HEK293 (cell line): ENCODE measurements around the gene PTPRF.

ENCODE experiments used
- CTCF ChIA-PET: fragments of 350-600 bp; formaldehyde crosslinking; extraction: SDS; loops from one replicate; lab custom pipeline; 2021; ENCODE audit warnings: antibody characterized with exemption; lab: Yijun Ruan, JAX
- POLR2A ChIA-PET: fragments of 300-600 bp; formaldehyde crosslinking; extraction: SDS; loops from one replicate; lab custom pipeline; 2020; ENCODE audit warnings: antibody characterized with exemption, inconsistent platforms; lab: Yijun Ruan, JAX
- H3K27ac ChIP-seq: fragments of 200-500 bp; sonication (Bioruptor generic); 2 replicates; pipeline ENCODE4 v1.5.1; 2014; ENCODE audit warnings: low read depth, low read length, control low read depth, inconsistent platforms; ENCODE audit errors: extremely low read depth
- H3K36me3 ChIP-seq, 2 experiments: fragments of 200-500 bp in 1 of 2; sonication (Bioruptor generic) in 1 of 2; 1 replicate in 1 of 2; 2 replicates in 1 of 2; pipeline ENCODE4 v1.5.1; 2014 to 2017; ENCODE audit warnings: inconsistent platforms in 2 of 2, low read length in 2 of 2; ENCODE audit not compliant: control insufficient read depth in 2 of 2, insufficient read depth in 1 of 2
- H3K4me1 ChIP-seq: fragments of 200-500 bp; sonication (Bioruptor generic); 2 replicates; pipeline ENCODE4 v1.5.1; 2014; ENCODE audit warnings: mild to moderate bottlenecking, low read length, inconsistent platforms; ENCODE audit not compliant: control insufficient read depth, insufficient read depth
- H3K4me3 ChIP-seq: 2 replicates; pipeline ENCODE4 v1.5.1; 2011; ENCODE audit warnings: low read depth, mild to moderate bottlenecking, control low read depth, low read length, moderate library complexity
- H3K9me3 ChIP-seq: fragments of 200-500 bp; sonication (Bioruptor generic); 2 replicates; pipeline ENCODE4 v1.5.1; 2014; ENCODE audit warnings: low read depth, low read length, inconsistent platforms; ENCODE audit not compliant: control insufficient read depth, insufficient read depth
- OSR2 ChIP-seq: fragments of 450-650 bp; formaldehyde crosslinking; IDR thresholded peaks from 2 replicates; pipeline ENCODE4 v1.5.1; 2016; ENCODE audit warnings: missing biosample characterization, missing genetic modification characterization
- ZBTB21 ChIP-seq: fragments of 450-650 bp; formaldehyde crosslinking; IDR thresholded peaks from 2 replicates; pipeline ENCODE4 v1.5.1; 2017; ENCODE audit warnings: missing biosample characterization, missing genetic modification characterization
- ZBTB49 ChIP-seq: fragments of 450-650 bp; formaldehyde crosslinking; IDR thresholded peaks from 2 replicates; pipeline ENCODE4 v1.5.1; 2016; ENCODE audit warnings: missing biosample characterization, missing genetic modification characterization, low read depth
- ZEB2 ChIP-seq: fragments of 450-650 bp; formaldehyde crosslinking; IDR thresholded peaks from 2 replicates; pipeline ENCODE4 v1.5.1; 2016; ENCODE audit warnings: missing biosample characterization, missing genetic modification characterization
- ZNF10 ChIP-seq: fragments of 450-650 bp; formaldehyde crosslinking; IDR thresholded peaks from 2 replicates; pipeline ENCODE4 v1.5.1; 2017; ENCODE audit warnings: missing biosample characterization, missing genetic modification characterization
- ZNF184 ChIP-seq: fragments of 450-650 bp; IDR thresholded peaks from 2 replicates; pipeline ENCODE4 v1.5.1; 2018; ENCODE audit warnings: missing biosample characterization, mild to moderate bottlenecking, missing genetic modification characterization
- ZNF211 ChIP-seq: fragments of 450-650 bp; formaldehyde crosslinking; IDR thresholded peaks from 2 replicates; pipeline ENCODE4 v1.5.1; 2016; ENCODE audit warnings: low read depth, missing biosample characterization, missing genetic modification characterization
- ZNF248 ChIP-seq: fragments of 450-650 bp; formaldehyde crosslinking; IDR thresholded peaks from 2 replicates; pipeline ENCODE4 v1.5.1; 2017; ENCODE audit warnings: missing biosample characterization, missing genetic modification characterization
- ZNF324 ChIP-seq: fragments of 450-650 bp; formaldehyde crosslinking; IDR thresholded peaks from 2 replicates; pipeline ENCODE4 v1.5.1; 2016; ENCODE audit warnings: missing biosample characterization, missing genetic modification characterization
- ZNF426 ChIP-seq: fragments of 450-650 bp; formaldehyde crosslinking; IDR thresholded peaks from 2 replicates; pipeline ENCODE4 v1.5.1; 2017; ENCODE audit warnings: missing biosample characterization, missing genetic modification characterization, mild to moderate bottlenecking, inconsistent platforms, moderate library complexity
- ZNF488 ChIP-seq: fragments of 450-650 bp; formaldehyde crosslinking; IDR thresholded peaks from 2 replicates; pipeline ENCODE4 v1.5.1; 2016; ENCODE audit warnings: missing biosample characterization, missing genetic modification characterization
- ZNF555 ChIP-seq: fragments of 450-650 bp; formaldehyde crosslinking; conservative IDR thresholded peaks from 2 replicates; pipeline ENCODE4 v1.5.1; 2017; ENCODE audit warnings: missing biosample characterization, mild to moderate bottlenecking, missing genetic modification characterization, inconsistent platforms
- ZNF747 ChIP-seq: fragments of 450-650 bp; formaldehyde crosslinking; IDR thresholded peaks from 2 replicates; pipeline ENCODE4 v1.5.1; 2016; ENCODE audit warnings: missing biosample characterization, missing genetic modification characterization
- ZNF792 ChIP-seq: fragments of 450-650 bp; formaldehyde crosslinking; IDR thresholded peaks from 2 replicates; pipeline ENCODE4 v1.5.1; 2016; ENCODE audit warnings: missing biosample characterization, missing genetic modification characterization
- TF ChIP-seq, protein P1 (sequence below): fragments of 450-650 bp; formaldehyde crosslinking; IDR thresholded peaks from 2 replicates; pipeline ENCODE4 v1.5.1; 2016; ENCODE audit warnings: missing biosample characterization, missing genetic modification characterization
- TF ChIP-seq, protein P2 (sequence below): fragments of 450-650 bp; formaldehyde crosslinking; IDR thresholded peaks from 2 replicates; pipeline ENCODE4 v1.5.1; 2016; ENCODE audit warnings: missing biosample characterization, missing genetic modification characterization
- TF ChIP-seq, protein P3 (sequence below): fragments of 450-650 bp; formaldehyde crosslinking; IDR thresholded peaks from 2 replicates; pipeline ENCODE4 v1.5.1; 2016; ENCODE audit warnings: missing biosample characterization, missing genetic modification characterization
- TF ChIP-seq, protein P4 (sequence below): fragments of 450-650 bp; formaldehyde crosslinking; optimal IDR thresholded peaks from 2 replicates; pipeline ENCODE3; 2016; ENCODE audit warnings: missing biosample characterization, mild to moderate bottlenecking, missing genetic modification characterization

Gene PTPRF

DNA sequence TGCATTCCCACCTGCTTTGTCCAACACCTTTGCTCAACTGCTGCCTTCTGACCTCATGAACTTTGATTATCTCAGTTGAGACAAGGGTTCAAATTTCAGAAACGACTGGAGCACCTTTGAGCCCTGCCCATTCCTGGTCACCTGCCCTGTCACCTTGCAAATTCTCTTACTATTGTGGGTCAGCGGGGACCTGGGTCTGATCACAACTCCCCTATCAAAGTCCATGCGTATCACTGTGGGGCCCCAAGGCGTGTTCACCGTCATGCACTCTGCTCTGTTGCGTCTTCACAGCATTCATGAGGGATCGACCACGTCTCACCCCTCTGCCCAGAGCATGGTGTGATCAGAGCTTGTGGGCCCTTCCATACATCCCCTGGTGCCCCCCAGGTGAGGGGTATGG, 12.9 kb downstream of the PTPRF start (continued):
- TF ChIP-seq, protein P1, sequence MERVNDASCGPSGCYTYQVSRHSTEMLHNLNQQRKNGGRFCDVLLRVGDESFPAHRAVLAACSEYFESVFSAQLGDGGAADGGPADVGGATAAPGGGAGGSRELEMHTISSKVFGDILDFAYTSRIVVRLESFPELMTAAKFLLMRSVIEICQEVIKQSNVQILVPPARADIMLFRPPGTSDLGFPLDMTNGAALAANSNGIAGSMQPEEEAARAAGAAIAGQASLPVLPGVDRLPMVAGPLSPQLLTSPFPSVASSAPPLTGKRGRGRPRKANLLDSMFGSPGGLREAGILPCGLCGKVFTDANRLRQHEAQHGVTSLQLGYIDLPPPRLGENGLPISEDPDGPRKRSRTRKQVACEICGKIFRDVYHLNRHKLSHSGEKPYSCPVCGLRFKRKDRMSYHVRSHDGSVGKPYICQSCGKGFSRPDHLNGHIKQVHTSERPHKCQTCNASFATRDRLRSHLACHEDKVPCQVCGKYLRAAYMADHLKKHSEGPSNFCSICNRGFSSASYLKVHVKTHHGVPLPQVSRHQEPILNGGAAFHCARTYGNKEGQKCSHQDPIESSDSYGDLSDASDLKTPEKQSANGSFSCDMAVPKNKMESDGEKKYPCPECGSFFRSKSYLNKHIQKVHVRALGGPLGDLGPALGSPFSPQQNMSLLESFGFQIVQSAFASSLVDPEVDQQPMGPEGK (tag by site-specific recombination), result no peak
- no peak for TF ChIP-seq ZNF792 (tag by site-specific recombination)

DNA sequence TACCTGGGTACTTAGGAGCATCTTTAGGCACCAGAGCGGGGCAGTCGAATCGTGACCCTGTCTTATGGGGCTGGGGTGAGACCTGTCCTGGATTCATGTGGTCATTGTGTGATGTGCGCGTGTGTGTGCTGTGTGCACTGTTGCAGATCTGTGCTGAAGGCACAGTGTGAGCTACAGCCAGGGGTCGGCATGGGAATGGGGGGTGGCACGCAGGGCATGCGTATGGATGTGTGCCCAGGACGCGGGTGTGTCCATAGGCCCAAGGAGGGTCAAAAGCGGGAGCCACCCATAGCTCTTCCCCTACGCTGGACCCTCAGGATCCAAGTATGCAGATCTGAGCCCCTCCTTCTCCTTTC, 14.6 kb downstream of the PTPRF start:
- Histone ChIP-seq H3K4me1 (peaks cover 5% of the 10 kb centered on the region; the same call in 1 of the 2 replicates), H3K36me3 (peaks cover 0 to 66% of the 10 kb centered on the region in 2 experiments; a peak in 2 of 3 replicates), H3K9me3 (no peaks in the 10 kb centered on the region), H3K27ac (no peak overlapping the region), H3K4me3 (no peak overlapping the region)
- TF ChIP-seq, protein P2, sequence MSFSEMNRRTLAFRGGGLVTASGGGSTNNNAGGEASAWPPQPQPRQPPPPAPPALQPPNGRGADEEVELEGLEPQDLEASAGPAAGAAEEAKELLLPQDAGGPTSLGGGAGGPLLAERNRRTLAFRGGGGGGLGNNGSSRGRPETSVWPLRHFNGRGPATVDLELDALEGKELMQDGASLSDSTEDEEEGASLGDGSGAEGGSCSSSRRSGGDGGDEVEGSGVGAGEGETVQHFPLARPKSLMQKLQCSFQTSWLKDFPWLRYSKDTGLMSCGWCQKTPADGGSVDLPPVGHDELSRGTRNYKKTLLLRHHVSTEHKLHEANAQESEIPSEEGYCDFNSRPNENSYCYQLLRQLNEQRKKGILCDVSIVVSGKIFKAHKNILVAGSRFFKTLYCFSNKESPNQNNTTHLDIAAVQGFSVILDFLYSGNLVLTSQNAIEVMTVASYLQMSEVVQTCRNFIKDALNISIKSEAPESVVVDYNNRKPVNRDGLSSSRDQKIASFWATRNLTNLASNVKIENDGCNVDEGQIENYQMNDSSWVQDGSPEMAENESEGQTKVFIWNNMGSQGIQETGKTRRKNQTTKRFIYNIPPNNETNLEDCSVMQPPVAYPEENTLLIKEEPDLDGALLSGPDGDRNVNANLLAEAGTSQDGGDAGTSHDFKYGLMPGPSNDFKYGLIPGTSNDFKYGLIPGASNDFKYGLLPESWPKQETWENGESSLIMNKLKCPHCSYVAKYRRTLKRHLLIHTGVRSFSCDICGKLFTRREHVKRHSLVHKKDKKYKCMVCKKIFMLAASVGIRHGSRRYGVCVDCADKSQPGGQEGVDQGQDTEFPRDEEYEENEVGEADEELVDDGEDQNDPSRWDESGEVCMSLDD, result no peak
- TF ChIP-seq ZNF324 (no peak), ZBTB49 (no peak), ZNF747 (tag by site-specific recombination) (no peak), ZEB2 (tag by site-specific recombination) (no peak), ZNF488 (tag by site-specific recombination) (no peak), ZBTB21 (tag by site-specific recombination) (no peak), ZNF211 (no peak), ZNF248 (tag by site-specific recombination) (no peak), ZNF426 (tag by site-specific recombination) (no peak), ZNF184 (tag by site-specific recombination) (no peak), OSR2 (tag by site-specific recombination) (no peak), ZNF10 (tag by site-specific recombination) (no peak), ZNF555 (no peak)
- TF ChIP-seq, protein P3, sequence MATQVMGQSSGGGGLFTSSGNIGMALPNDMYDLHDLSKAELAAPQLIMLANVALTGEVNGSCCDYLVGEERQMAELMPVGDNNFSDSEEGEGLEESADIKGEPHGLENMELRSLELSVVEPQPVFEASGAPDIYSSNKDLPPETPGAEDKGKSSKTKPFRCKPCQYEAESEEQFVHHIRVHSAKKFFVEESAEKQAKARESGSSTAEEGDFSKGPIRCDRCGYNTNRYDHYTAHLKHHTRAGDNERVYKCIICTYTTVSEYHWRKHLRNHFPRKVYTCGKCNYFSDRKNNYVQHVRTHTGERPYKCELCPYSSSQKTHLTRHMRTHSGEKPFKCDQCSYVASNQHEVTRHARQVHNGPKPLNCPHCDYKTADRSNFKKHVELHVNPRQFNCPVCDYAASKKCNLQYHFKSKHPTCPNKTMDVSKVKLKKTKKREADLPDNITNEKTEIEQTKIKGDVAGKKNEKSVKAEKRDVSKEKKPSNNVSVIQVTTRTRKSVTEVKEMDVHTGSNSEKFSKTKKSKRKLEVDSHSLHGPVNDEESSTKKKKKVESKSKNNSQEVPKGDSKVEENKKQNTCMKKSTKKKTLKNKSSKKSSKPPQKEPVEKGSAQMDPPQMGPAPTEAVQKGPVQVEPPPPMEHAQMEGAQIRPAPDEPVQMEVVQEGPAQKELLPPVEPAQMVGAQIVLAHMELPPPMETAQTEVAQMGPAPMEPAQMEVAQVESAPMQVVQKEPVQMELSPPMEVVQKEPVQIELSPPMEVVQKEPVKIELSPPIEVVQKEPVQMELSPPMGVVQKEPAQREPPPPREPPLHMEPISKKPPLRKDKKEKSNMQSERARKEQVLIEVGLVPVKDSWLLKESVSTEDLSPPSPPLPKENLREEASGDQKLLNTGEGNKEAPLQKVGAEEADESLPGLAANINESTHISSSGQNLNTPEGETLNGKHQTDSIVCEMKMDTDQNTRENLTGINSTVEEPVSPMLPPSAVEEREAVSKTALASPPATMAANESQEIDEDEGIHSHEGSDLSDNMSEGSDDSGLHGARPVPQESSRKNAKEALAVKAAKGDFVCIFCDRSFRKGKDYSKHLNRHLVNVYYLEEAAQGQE (tag by site-specific recombination), result no peak
- TF ChIP-seq, protein P4, sequence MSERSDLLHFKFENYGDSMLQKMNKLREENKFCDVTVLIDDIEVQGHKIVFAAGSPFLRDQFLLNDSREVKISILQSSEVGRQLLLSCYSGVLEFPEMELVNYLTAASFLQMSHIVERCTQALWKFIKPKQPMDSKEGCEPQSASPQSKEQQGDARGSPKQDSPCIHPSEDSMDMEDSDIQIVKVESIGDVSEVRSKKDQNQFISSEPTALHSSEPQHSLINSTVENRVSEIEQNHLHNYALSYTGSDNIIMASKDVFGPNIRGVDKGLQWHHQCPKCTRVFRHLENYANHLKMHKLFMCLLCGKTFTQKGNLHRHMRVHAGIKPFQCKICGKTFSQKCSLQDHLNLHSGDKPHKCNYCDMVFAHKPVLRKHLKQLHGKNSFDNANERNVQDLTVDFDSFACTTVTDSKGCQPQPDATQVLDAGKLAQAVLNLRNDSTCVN (tag by site-specific recombination), result no peak
- ChIA-PET POLR2A (no interaction called here), CTCF (no interaction called here)
